ENCODE results near the gene TACC2. TPM values are rescaled to one million over a fixed set of nuclear protein-coding genes. Genes with fewer than 3 reads are reported as not detected.
A peak's percentile ranks its signal among the peaks of the same experiment; 100 is the strongest.
"Not testable (repeated sequence)": the region's sequence is repeated elsewhere in the genome, so short reads cannot be mapped to it uniquely, and the experiment has no call there.

TACC2 gene
- total and polyA plus RNA-seq, 4 donors, result 21.6 to 107 (median 64.9) TPM

- Histone ChIP-seq H3K4me1 (ENCODE audit: control insufficient read depth, insufficient read depth, low read length) (peaks cover 29% of the 10 kb centered on the region), H3K36me3 (ENCODE audit: control insufficient read depth, insufficient read depth, low read length) (no peaks in the 10 kb centered on the region)
Measured at GRCh38 chr10:122085423-122085911, 96.5 kb downstream of the TACC2 start.

GRCh38 chr10:122086416-122087240 lies 97.7 kb downstream of the TACC2 start:
- H3K36me3 ChIP-seq (ENCODE audit: control insufficient read depth, insufficient read depth, low read length), result no peaks in the 10 kb centered on the region
- H3K27ac ChIP-seq (ENCODE audit: low read depth, low read length), result no peak overlapping the region
- no peak overlapping the region for H3K4me3 ChIP-seq (ENCODE audit: low read depth, low read length)
- H3K27me3 ChIP-seq (ENCODE audit: control insufficient read depth, insufficient read depth, low read length), result peaks cover 2% of the 10 kb centered on the region
- WGBS (ENCODE audit: insufficient coverage), result 95% methylated on average over 9 of the region's 9 CpGs
- peaks cover 29% of the 10 kb centered on the region for H3K4me1 ChIP-seq (ENCODE audit: control insufficient read depth, insufficient read depth, low read length)
- DNase-seq (ENCODE audit: low read depth in 4 of 6, low spot score in 6 of 6), result no peak
- H3K9me3 ChIP-seq (ENCODE audit: control insufficient read depth, insufficient read depth, low read length), result no peaks in the 10 kb centered on the region

More at GRCh38 chr10:122085423-122085911, 96.5 kb downstream of the TACC2 start:
- WGBS (ENCODE audit: insufficient coverage), result 95% methylated on average over 8 of the region's 8 CpGs
- H3K27me3 ChIP-seq (ENCODE audit: control insufficient read depth, insufficient read depth, low read length), result peaks cover 2% of the 10 kb centered on the region
- no peak overlapping the region for H3K27ac ChIP-seq (ENCODE audit: low read depth, low read length)
- H3K9me3 ChIP-seq (ENCODE audit: control insufficient read depth, insufficient read depth, low read length), result no peaks in the 10 kb centered on the region
- no peak overlapping the region for H3K4me3 ChIP-seq (ENCODE audit: low read depth, low read length)
- no peak for DNase-seq (ENCODE audit: low read depth in 4 of 6, low spot score in 6 of 6)

GRCh38 chr10:122087436-122087835 lies 98.5 kb downstream of the TACC2 start:
- Histone ChIP-seq H3K4me1 (ENCODE audit: control insufficient read depth, insufficient read depth, low read length) (peaks cover 27% of the 10 kb centered on the region), H3K27me3 (ENCODE audit: control insufficient read depth, insufficient read depth, low read length) (peaks cover 2% of the 10 kb centered on the region), H3K9me3 (ENCODE audit: control insufficient read depth, insufficient read depth, low read length) (no peaks in the 10 kb centered on the region), H3K36me3 (ENCODE audit: control insufficient read depth, insufficient read depth, low read length) (no peaks in the 10 kb centered on the region), H3K27ac (ENCODE audit: low read depth, low read length) (no peak overlapping the region), H3K4me3 (ENCODE audit: low read depth, low read length) (no peak overlapping the region)
- 93% methylated on average over 9 of the region's 9 CpGs for WGBS (ENCODE audit: insufficient coverage)
- no peak for DNase-seq (ENCODE audit: low read depth in 4 of 6, low spot score in 6 of 6)

GRCh38 chr10:122089311-122090017 lies 100.5 kb downstream of the TACC2 start:
- Histone ChIP-seq H3K27me3 (ENCODE audit: control insufficient read depth, insufficient read depth, low read length) (peaks cover 2% of the 10 kb centered on the region), H3K9me3 (ENCODE audit: control insufficient read depth, insufficient read depth, low read length) (no peaks in the 10 kb centered on the region), H3K27ac (ENCODE audit: low read depth, low read length) (no peak overlapping the region), H3K36me3 (ENCODE audit: control insufficient read depth, insufficient read depth, low read length) (no peaks in the 10 kb centered on the region), H3K4me1 (ENCODE audit: control insufficient read depth, insufficient read depth, low read length) (peaks cover 8% of the 10 kb centered on the region), H3K4me3 (ENCODE audit: low read depth, low read length) (no peak overlapping the region)
- peak in 2 of 6 donors; percentile 15 to 83 for DNase-seq (ENCODE audit: low read depth in 4 of 6, low spot score in 6 of 6)
- 61% methylated on average over 6 of the region's 9 CpGs for WGBS (ENCODE audit: insufficient coverage)

- no peaks in the 10 kb centered on the region for H3K36me3 ChIP-seq (ENCODE audit: control insufficient read depth, insufficient read depth, low read length)
- no peak overlapping the region for H3K4me3 ChIP-seq (ENCODE audit: low read depth, low read length)
- no peak for DNase-seq (ENCODE audit: low read depth in 4 of 6, low spot score in 6 of 6)
- no peaks in the 10 kb centered on the region for H3K27me3 ChIP-seq (ENCODE audit: control insufficient read depth, insufficient read depth, low read length)
- WGBS (ENCODE audit: insufficient coverage), result 100% methylated on average over 2 of the region's 6 CpGs
- H3K27ac ChIP-seq (ENCODE audit: low read depth, low read length), result no peak overlapping the region
- H3K4me1 ChIP-seq (ENCODE audit: control insufficient read depth, insufficient read depth, low read length), result no peaks in the 10 kb centered on the region
- no peaks in the 10 kb centered on the region for H3K9me3 ChIP-seq (ENCODE audit: control insufficient read depth, insufficient read depth, low read length)
Measured at GRCh38 chr10:122091722-122092121, 102.8 kb downstream of the TACC2 start.

GRCh38 chr10:122093076-122093475 lies 104.1 kb downstream of the TACC2 start:
- DNase-seq (ENCODE audit: low read depth in 4 of 6, low spot score in 6 of 6), result no peak
- no peaks in the 10 kb centered on the region for H3K27me3 ChIP-seq (ENCODE audit: control insufficient read depth, insufficient read depth, low read length)
- H3K4me1 ChIP-seq (ENCODE audit: control insufficient read depth, insufficient read depth, low read length), result no peaks in the 10 kb centered on the region
- no peak overlapping the region for H3K4me3 ChIP-seq (ENCODE audit: low read depth, low read length)
- H3K36me3 ChIP-seq (ENCODE audit: control insufficient read depth, insufficient read depth, low read length), result no peaks in the 10 kb centered on the region
- H3K9me3 ChIP-seq (ENCODE audit: control insufficient read depth, insufficient read depth, low read length), result no peaks in the 10 kb centered on the region
- no peak overlapping the region for H3K27ac ChIP-seq (ENCODE audit: low read depth, low read length)
- no CpG with 5 or more reads among the region's 3 CpGs for WGBS (ENCODE audit: insufficient coverage)

- not testable (repeated sequence) for H3K4me1 ChIP-seq (ENCODE audit: control insufficient read depth, insufficient read depth, low read length); H3K4me3 ChIP-seq (ENCODE audit: low read depth, low read length); H3K9me3 ChIP-seq (ENCODE audit: control insufficient read depth, insufficient read depth, low read length); H3K27ac ChIP-seq (ENCODE audit: low read depth, low read length); H3K36me3 ChIP-seq (ENCODE audit: control insufficient read depth, insufficient read depth, low read length); DNase-seq (ENCODE audit: low read depth in 4 of 6, low spot score in 6 of 6); H3K27me3 ChIP-seq (ENCODE audit: control insufficient read depth, insufficient read depth, low read length)
- 78% methylated on average over 9 of the region's 11 CpGs for WGBS (ENCODE audit: insufficient coverage)
Measured at GRCh38 chr10:122096181-122096580, 107.2 kb downstream of the TACC2 start.

GRCh38 chr10:122096705-122097104 lies 107.7 kb downstream of the TACC2 start:
- no peak overlapping the region for H3K27ac ChIP-seq (ENCODE audit: low read depth, low read length)
- 100% methylated on average over 2 of the region's 3 CpGs for WGBS (ENCODE audit: insufficient coverage)
- H3K36me3 ChIP-seq (ENCODE audit: control insufficient read depth, insufficient read depth, low read length), result no peaks in the 10 kb centered on the region
- DNase-seq (ENCODE audit: low read depth in 4 of 6, low spot score in 6 of 6), result no peak
- no peaks in the 10 kb centered on the region for H3K9me3 ChIP-seq (ENCODE audit: control insufficient read depth, insufficient read depth, low read length)
- peaks cover 4% of the 10 kb centered on the region for H3K4me1 ChIP-seq (ENCODE audit: control insufficient read depth, insufficient read depth, low read length)
- H3K27me3 ChIP-seq (ENCODE audit: control insufficient read depth, insufficient read depth, low read length), result no peaks in the 10 kb centered on the region
- no peak overlapping the region for H3K4me3 ChIP-seq (ENCODE audit: low read depth, low read length)

- 94% methylated on average over 7 of the region's 7 CpGs for WGBS (ENCODE audit: insufficient coverage)
- Histone ChIP-seq H3K4me1 (ENCODE audit: control insufficient read depth, insufficient read depth, low read length) (peaks cover 7% of the 10 kb centered on the region), H3K27ac (ENCODE audit: low read depth, low read length) (no peak overlapping the region), H3K4me3 (ENCODE audit: low read depth, low read length) (no peak overlapping the region), H3K36me3 (ENCODE audit: control insufficient read depth, insufficient read depth, low read length) (no peaks in the 10 kb centered on the region), H3K9me3 (ENCODE audit: control insufficient read depth, insufficient read depth, low read length) (no peaks in the 10 kb centered on the region), H3K27me3 (ENCODE audit: control insufficient read depth, insufficient read depth, low read length) (no peaks in the 10 kb centered on the region)
- no peak for DNase-seq (ENCODE audit: low read depth in 4 of 6, low spot score in 6 of 6)
Measured at GRCh38 chr10:122097935-122098334, 109.0 kb downstream of the TACC2 start.
